Thoracic aorta (tissue), 2 donors: ENCODE data around the gene HMX3. TPM values are rescaled to one million over a fixed set of nuclear protein-coding genes. Genes with fewer than 3 reads are reported as not detected.
"Not testable (repeated sequence)": the region's sequence is repeated elsewhere in the genome, so short reads cannot be mapped to it uniquely, and the experiment has no call there.

Experiments used
- ATAC-seq: fragments of 150-250 bp; one replicate; pipeline ENCODE4 v1.8.0; 2017; ENCODE audit warnings: low read depth; ENCODE audit not compliant: insufficient number of reproducible peaks, low FRiP score
- DNase-seq: peaks from one replicate; pipeline ENCODE4 v3.0.0-alpha.2; 2020; ENCODE audit warnings: low spot score
- H3K27ac ChIP-seq, 2 donors: fragments of 200-600 bp; sonication (generic); 1 replicate in 1 of 2; 2 replicates in 1 of 2; pipeline ENCODE4 v1.5.1; 2016; ENCODE audit warnings: mild to moderate bottlenecking in 2 of 2, moderate library complexity in 2 of 2
- H3K27me3 ChIP-seq: fragments of 200-600 bp; sonication (generic); replicated peaks from 2 replicates; pipeline ENCODE4 v1.6.0; 2016; ENCODE audit warnings: mild to moderate bottlenecking; ENCODE audit not compliant: insufficient read depth
- H3K36me3 ChIP-seq: fragments of 200-600 bp; sonication (generic); one replicate; pipeline ENCODE4 v1.5.1; 2016
- H3K4me1 ChIP-seq, 2 donors: fragments of 200-600 bp; sonication (generic); 1 replicate in 1 of 2; 2 replicates in 1 of 2; pipeline versions ENCODE4 v1.5.1 to v1.6.0; 2016; ENCODE audit warnings: low read depth in 2 of 2, mild to moderate bottlenecking in 1 of 2; ENCODE audit not compliant: control insufficient read depth in 1 of 2
- H3K4me3 ChIP-seq: fragments of 200-600 bp; sonication (generic); 2 replicates; pipeline ENCODE4 v1.5.1; 2016; ENCODE audit warnings: mild to moderate bottlenecking
- H3K9me3 ChIP-seq: fragments of 200-600 bp; sonication (generic); 2 replicates; pipeline ENCODE4 v1.5.1; 2016
- total RNA-seq, 2 donors: library from RNA; depleted of rRNA; stranded (reverse); fragments of >200 nt; gene quantifications; one replicate each; pipeline versions ENCODE4 v1.1.0 to v1.2.3, GENCODE V29; 2016
- TF ChIP-seq, protein P1 (sequence below): fragments of 200-600 bp; sonication (generic); IDR thresholded peaks from one replicate; pipeline ENCODE4 v1.5.1; 2019; ENCODE audit warnings: antibody characterized with exemption

Gene HMX3
- total RNA-seq, 2 donors from 2014 or later: not detected

DNA sequence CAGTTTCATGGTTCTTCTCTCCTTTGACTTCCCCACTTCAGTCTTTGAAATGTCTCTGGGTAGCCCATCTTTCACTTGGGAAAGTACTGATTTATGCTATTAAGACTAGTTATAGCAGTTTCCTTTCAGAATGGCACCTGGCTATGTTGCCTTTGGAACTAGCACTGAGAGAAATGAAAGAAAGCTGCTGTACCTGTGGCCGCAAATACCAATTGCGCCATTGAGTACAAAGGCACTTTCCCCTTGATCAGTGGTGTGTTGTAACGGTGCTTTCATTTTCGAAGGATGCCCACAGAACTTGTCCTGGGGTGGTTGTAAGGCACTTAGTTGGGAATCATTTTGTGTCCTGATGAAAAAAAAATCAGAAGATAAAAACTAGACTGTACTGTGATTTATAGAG is 35.2 kb downstream of the HMX3 start:
- DNase-seq (no peak), ATAC-seq (no peak)
- peaks cover 5% of the 10 kb centered on the region for H3K36me3 ChIP-seq
- H3K4me1 ChIP-seq: no peaks in the 10 kb centered on the region
- H3K27ac ChIP-seq: no peak overlapping the region
- H3K9me3 ChIP-seq: no peaks in the 10 kb centered on the region
- no peaks in the 10 kb centered on the region for H3K27me3 ChIP-seq
- H3K4me3 ChIP-seq: no peak overlapping the region
- TF ChIP-seq, protein P1, sequence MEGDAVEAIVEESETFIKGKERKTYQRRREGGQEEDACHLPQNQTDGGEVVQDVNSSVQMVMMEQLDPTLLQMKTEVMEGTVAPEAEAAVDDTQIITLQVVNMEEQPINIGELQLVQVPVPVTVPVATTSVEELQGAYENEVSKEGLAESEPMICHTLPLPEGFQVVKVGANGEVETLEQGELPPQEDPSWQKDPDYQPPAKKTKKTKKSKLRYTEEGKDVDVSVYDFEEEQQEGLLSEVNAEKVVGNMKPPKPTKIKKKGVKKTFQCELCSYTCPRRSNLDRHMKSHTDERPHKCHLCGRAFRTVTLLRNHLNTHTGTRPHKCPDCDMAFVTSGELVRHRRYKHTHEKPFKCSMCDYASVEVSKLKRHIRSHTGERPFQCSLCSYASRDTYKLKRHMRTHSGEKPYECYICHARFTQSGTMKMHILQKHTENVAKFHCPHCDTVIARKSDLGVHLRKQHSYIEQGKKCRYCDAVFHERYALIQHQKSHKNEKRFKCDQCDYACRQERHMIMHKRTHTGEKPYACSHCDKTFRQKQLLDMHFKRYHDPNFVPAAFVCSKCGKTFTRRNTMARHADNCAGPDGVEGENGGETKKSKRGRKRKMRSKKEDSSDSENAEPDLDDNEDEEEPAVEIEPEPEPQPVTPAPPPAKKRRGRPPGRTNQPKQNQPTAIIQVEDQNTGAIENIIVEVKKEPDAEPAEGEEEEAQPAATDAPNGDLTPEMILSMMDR: no peak

GRCh38 chr10:123171616-123172015 is 35.8 kb downstream of the HMX3 start:
- H3K27ac ChIP-seq, H3K4me1 ChIP-seq, ATAC-seq, H3K9me3 ChIP-seq, H3K36me3 ChIP-seq, H3K27me3 ChIP-seq, H3K4me3 ChIP-seq, DNase-seq: not testable (repeated sequence)

DNA sequence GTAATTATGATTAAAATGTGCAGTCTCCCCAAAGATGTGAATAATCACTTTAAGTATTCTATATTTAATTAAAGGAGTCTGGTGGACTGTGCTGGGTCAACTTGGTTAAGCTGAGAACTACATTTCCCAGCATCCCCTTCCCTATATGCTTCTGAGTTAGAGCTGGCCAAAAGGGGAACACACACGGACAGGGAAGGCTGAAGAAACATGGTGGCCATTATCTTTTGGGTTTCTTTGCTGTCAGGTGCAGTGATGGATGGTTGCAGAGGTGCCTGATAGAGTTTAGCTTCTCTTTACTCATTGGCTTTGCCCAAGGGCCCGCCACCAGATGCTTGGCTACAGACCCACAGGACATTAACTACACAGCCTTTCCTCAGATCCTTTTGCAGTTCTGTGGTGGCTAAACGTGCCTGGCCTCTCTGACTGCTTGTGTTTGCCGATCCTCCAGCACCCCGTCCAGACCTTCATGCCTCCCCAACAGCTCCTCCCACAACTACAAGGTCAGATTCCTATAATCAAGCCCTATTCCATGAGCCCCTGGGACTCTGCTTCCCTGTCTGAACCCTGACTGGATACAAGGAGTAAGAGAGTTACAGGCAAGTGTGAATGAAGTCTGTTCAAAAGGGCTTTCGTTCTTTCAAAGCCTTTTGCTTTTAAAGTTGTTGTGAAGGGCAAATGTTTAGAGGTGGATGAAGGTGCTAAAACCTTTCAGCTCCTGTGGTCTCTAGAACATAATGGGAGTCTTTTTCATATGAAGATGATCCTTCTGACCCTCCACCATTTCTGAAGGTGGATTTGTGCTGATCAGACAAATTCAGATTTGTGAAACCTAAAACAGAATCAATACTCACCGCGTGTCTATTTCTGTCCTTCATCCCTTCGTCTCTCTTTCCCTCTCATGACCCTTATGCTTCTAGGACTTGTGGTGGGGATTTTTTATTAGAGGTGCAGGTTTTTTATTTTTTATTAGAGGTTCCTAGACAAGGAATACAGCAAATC is 39.9 kb downstream of the HMX3 start:
- TF ChIP-seq, protein P1: no peak
- DNase-seq (no peak), ATAC-seq (no peak)
- H3K27ac ChIP-seq: no peak overlapping the region
- no peaks in the 10 kb centered on the region for H3K4me1 ChIP-seq
- H3K4me3 ChIP-seq: no peak overlapping the region
- H3K36me3 ChIP-seq: no peaks in the 10 kb centered on the region
- H3K27me3 ChIP-seq: no peaks in the 10 kb centered on the region
- no peaks in the 10 kb centered on the region for H3K9me3 ChIP-seq

GRCh38 chr10:123178390-123178789 is 42.6 kb downstream of the HMX3 start:
- not testable (repeated sequence) for H3K4me3 ChIP-seq, H3K4me1 ChIP-seq, DNase-seq, H3K9me3 ChIP-seq, H3K27me3 ChIP-seq, H3K36me3 ChIP-seq, H3K27ac ChIP-seq, ATAC-seq

DNA sequence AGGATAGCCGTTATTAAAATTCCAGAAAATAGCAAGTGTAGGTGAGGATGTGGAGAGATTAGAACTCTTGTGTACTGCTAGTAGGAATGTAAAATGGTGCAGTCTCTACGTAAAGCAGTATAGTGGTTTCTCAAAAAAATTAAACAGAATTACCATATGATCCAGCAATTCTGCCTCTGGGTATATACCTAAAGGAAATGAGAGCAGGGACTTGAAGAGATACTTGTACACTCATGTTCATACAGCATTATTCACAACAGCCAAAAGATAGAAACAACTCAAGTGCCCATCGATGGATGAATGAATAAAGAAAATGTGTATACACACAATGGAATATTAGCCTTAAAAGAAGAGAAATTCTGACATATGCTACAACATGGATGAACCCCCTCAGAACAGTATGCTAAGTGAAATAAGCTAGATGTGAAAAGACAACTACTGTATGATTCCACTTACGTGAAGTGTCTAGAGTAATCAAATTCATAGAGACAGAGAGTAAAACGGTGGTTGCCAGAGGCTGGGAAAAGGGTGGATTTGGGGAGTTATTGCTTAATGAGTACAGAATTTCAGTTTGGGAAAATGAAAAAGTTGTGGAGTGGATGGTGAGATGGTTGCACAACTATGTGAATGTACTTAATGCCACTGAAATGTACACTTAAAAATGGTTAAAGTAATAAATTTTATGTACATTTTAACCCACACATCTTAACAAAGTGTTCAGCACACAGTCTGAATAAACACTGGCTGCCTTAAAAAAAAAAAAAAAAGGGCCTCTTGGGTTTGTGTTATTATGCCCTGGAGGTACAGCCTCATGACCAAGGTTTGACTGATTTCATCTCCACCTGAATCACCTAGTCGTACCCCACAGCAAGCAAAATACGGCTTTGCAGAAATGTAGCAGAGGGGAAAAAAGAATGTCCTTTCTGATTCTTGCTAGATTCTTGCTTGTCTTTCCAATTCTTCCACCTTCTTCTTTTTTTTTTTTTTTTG is 44.6 kb downstream of the HMX3 start:
- Histone ChIP-seq H3K4me3 (no peak overlapping the region), H3K27me3 (no peaks in the 10 kb centered on the region), H3K4me1 (no peaks in the 10 kb centered on the region), H3K9me3 (peaks cover 16% of the 10 kb centered on the region), H3K27ac (no peak overlapping the region), H3K36me3 (no peaks in the 10 kb centered on the region)
- DNase-seq (no peak), ATAC-seq (no peak)
- TF ChIP-seq, protein P1: no peak

GRCh38 chr10:123183724-123184123 is 48.0 kb downstream of the HMX3 start:
- Histone ChIP-seq H3K4me1 (no peaks in the 10 kb centered on the region), H3K27me3 (no peaks in the 10 kb centered on the region), H3K27ac (no peak overlapping the region), H3K9me3 (peaks cover 16% of the 10 kb centered on the region), H3K4me3 (no peak overlapping the region), H3K36me3 (no peaks in the 10 kb centered on the region)
- DNase-seq: no peak
- ATAC-seq: no peak
- TF ChIP-seq, protein P1: no peak
